T-helper 2 cell (primary cell): Measurements from ENCODE around the gene TAF1D.

Experiments used
- DNase-seq, 5 experiments: peaks; one replicate each; pipeline versions ENCODE4 v3.0.0 to v3.0.0-alpha.2; 2012 to 2022

TAF1D gene

GRCh38 chr11:93719310-93719709 lies 22.0 kb downstream of the TAF1D start:
- DNase-seq: no peak

- DNase-seq: peak in 2 of 5 experiments; percentile 20 to 67
These were observed 23.2 kb downstream of the TAF1D start for GRCh38 chr11:93718057-93718563.

GRCh38 chr11:93717501-93717900 lies 23.8 kb downstream of the TAF1D start:
- no peak for DNase-seq

- DNase-seq: no peak
These were observed 25.4 kb downstream of the TAF1D start for GRCh38 chr11:93715797-93716396.

- DNase-seq: no peak
These were observed 28.6 kb downstream of the TAF1D start for GRCh38 chr11:93712678-93713077.

GRCh38 chr11:93710239-93710638 lies 31.1 kb downstream of the TAF1D start:
- no peak for DNase-seq

GRCh38 chr11:93704237-93704636 lies 37.1 kb downstream of the TAF1D start:
- no peak for DNase-seq

GRCh38 chr11:93700830-93701229 lies 40.5 kb downstream of the TAF1D start:
- no peak for DNase-seq

- DNase-seq: no peak
These were observed 43.7 kb downstream of the TAF1D start for GRCh38 chr11:93697611-93698010.

GRCh38 chr11:93694557-93694956 lies 46.7 kb downstream of the TAF1D start:
- no peak for DNase-seq

GRCh38 chr11:93694109-93694508 lies 47.2 kb downstream of the TAF1D start:
- DNase-seq: no peak

GRCh38 chr11:93689240-93689639 lies 52.1 kb downstream of the TAF1D start:
- peak in 1 of 5 experiments; percentile 63 for DNase-seq

- DNase-seq: no peak
These were observed 54.5 kb downstream of the TAF1D start for GRCh38 chr11:93686812-93687211.

GRCh38 chr11:93686226-93686625 lies 55.1 kb downstream of the TAF1D start:
- no peak for DNase-seq
